Gastrocnemius medialis (tissue), 4 donors: ENCODE results near the gene MPPED2. TPM values are rescaled to one million over a fixed set of nuclear protein-coding genes. Genes with fewer than 3 reads are reported as not detected.

Experiments
- ATAC-seq, 2 donors: fragments of 150-250 bp; one replicate each; pipeline ENCODE4 v1.9.1; 2016
- DNase-seq, 2 donors: peaks; one replicate each; pipeline ENCODE4 v3.0.0-alpha.2; 2019
- H3K27ac ChIP-seq, 4 donors: fragments of 200-600 bp; sonication (generic); 1 replicate in 1 of 4; 2 replicates in 3 of 4; pipeline ENCODE4 v1.5.1; 2016 to 2018; ENCODE audit warnings: mild to moderate bottlenecking in 2 of 4, moderate library complexity in 1 of 4
- H3K27me3 ChIP-seq, 3 donors: fragments of 200-600 bp; sonication (generic) in 2 of 3; 1 replicate in 1 of 3; 2 replicates in 2 of 3; pipeline versions ENCODE4 v1.5.1 to v1.6.0; 2016 to 2019; ENCODE audit warnings: mild to moderate bottlenecking in 1 of 3, moderate library complexity in 1 of 3
- H3K36me3 ChIP-seq, 2 donors: fragments of 200-600 bp; sonication (generic) in 1 of 2; one replicate each; pipeline ENCODE4 v1.5.1; 2017 to 2018
- H3K4me1 ChIP-seq, 2 donors: fragments of 200-600 bp; sonication (generic) in 1 of 2; one replicate each; pipeline ENCODE4 v1.5.1; 2016 to 2017; ENCODE audit warnings: mild to moderate bottlenecking in 2 of 2
- H3K4me3 ChIP-seq, 4 donors: fragments of 200-600 bp; sonication (generic) in 3 of 4; 1 replicate in 1 of 4; 2 replicates in 3 of 4; pipeline ENCODE4 v1.5.1; 2016 to 2019; ENCODE audit warnings: mild to moderate bottlenecking in 2 of 4
- H3K9me3 ChIP-seq, 3 donors: fragments of 200-600 bp; sonication (generic) in 2 of 3; 1 replicate in 1 of 3; 2 replicates in 2 of 3; pipeline ENCODE4 v1.5.1; 2016 to 2019
- CTCF ChIP-seq, 5 experiments: fragments of 450-650 bp in 3 of 5; fragments of 200-600 bp in 2 of 5; sonication (generic) in 2 of 5; IDR thresholded peaks in 4 of 5; conservative IDR thresholded peaks in 1 of 5; 1 replicate in 4 of 5; 2 replicates in 1 of 5; pipeline ENCODE4 v1.5.1; 2016 to 2019; ENCODE audit warnings: antibody characterized with exemption in 5 of 5, mild to moderate bottlenecking in 3 of 5, moderate library complexity in 3 of 5
- POLR2A ChIP-seq, 2 donors: fragments of 450-650 bp; IDR thresholded peaks; one replicate each; pipeline ENCODE4 v1.6.1; 2017; ENCODE audit warnings: antibody characterized with exemption in 2 of 2, mild to moderate bottlenecking in 2 of 2, moderate library complexity in 2 of 2
- in situ Hi-C, 4 donors: fragments of 200-750 bp; cut with MboI; loops; one replicate each; pipeline versions ENCODE4 v1.15.0 to v1.8.0; 2017; ENCODE audit warnings: low sequenced_read_pairs in 4 of 4
- intact Hi-C: fragments of 100-400 bp; cut with DNase I; formaldehyde crosslinking; loops from one replicate; pipeline ENCODE4 v1.15.1; 2023; ENCODE audit warnings: low total_unique reads
- total RNA-seq, 4 donors: library from RNA; depleted of rRNA; stranded (reverse); fragments of >200 nt; gene quantifications; one replicate each; pipeline versions ENCODE4 v1.1.0 to v1.2.3, GENCODE V29; 2016

The MPPED2 gene
- total RNA-seq, 4 donors from 2014 or later, result 0.78 to 4.4 (median 2.2) TPM

GRCh38 chr11:30545507-30545906 lies 40.6 kb downstream of the MPPED2 start:
- no peaks in the 10 kb centered on the region for H3K4me1 ChIP-seq
- H3K4me3 ChIP-seq, result no peak overlapping the region
- H3K27ac ChIP-seq, result no peak overlapping the region
- DNase-seq (no peak), ATAC-seq (no peak)
- TF ChIP-seq POLR2A (IDR thresholded peaks at IDR 0.05) (no peak), CTCF (IDR thresholded peaks at IDR 0.05 in 4 of 5, conservative IDR thresholded peaks at IDR 0.05 in 1 of 5) (no peak)
- in situ Hi-C loops (no loop called here), intact Hi-C loops (no loop called here)
- no peaks in the 10 kb centered on the region for H3K36me3 ChIP-seq
- H3K9me3 ChIP-seq, result no peaks in the 10 kb centered on the region
- H3K27me3 ChIP-seq, result no peaks in the 10 kb centered on the region

GRCh38 chr11:30543066-30543465 lies 43.1 kb downstream of the MPPED2 start:
- TF ChIP-seq CTCF (IDR thresholded peaks at IDR 0.05 in 4 of 5, conservative IDR thresholded peaks at IDR 0.05 in 1 of 5) (no peak), POLR2A (IDR thresholded peaks at IDR 0.05) (no peak)
- Histone ChIP-seq H3K27ac (no peak overlapping the region), H3K4me3 (no peak overlapping the region), H3K9me3 (no peaks in the 10 kb centered on the region), H3K27me3 (no peaks in the 10 kb centered on the region), H3K36me3 (no peaks in the 10 kb centered on the region), H3K4me1 (no peaks in the 10 kb centered on the region)
- in situ Hi-C loops (no loop called here), intact Hi-C loops (no loop called here)
- ATAC-seq (no peak), DNase-seq (no peak)

- TF ChIP-seq POLR2A (IDR thresholded peaks at IDR 0.05), result no peak
- no peak for TF ChIP-seq CTCF (IDR thresholded peaks at IDR 0.05 in 4 of 5, conservative IDR thresholded peaks at IDR 0.05 in 1 of 5)
- Histone ChIP-seq H3K4me3 (no peak overlapping the region), H3K9me3 (no peaks in the 10 kb centered on the region), H3K27ac (no peak overlapping the region), H3K4me1 (no peaks in the 10 kb centered on the region), H3K36me3 (no peaks in the 10 kb centered on the region), H3K27me3 (no peaks in the 10 kb centered on the region)
- no peak for DNase-seq
- in situ Hi-C loops, result no loop called here
- intact Hi-C loops, result no loop called here
- no peak for ATAC-seq
These were observed 45.4 kb downstream of the MPPED2 start for GRCh38 chr11:30540781-30541180.

GRCh38 chr11:30538251-30538650 lies 47.9 kb downstream of the MPPED2 start:
- Histone ChIP-seq H3K4me3 (no peak overlapping the region), H3K27ac (no peak overlapping the region), H3K36me3 (no peaks in the 10 kb centered on the region), H3K27me3 (no peaks in the 10 kb centered on the region), H3K4me1 (peaks cover 0 to 3% of the 10 kb centered on the region in 2 donors), H3K9me3 (no peaks in the 10 kb centered on the region)
- intact Hi-C loops, result no loop called here
- no peak for TF ChIP-seq POLR2A (IDR thresholded peaks at IDR 0.05)
- TF ChIP-seq CTCF (IDR thresholded peaks at IDR 0.05 in 4 of 5, conservative IDR thresholded peaks at IDR 0.05 in 1 of 5), result no peak
- in situ Hi-C loops, result no loop called here
- no peak for DNase-seq
- no peak for ATAC-seq

GRCh38 chr11:30535818-30536217 lies 50.3 kb downstream of the MPPED2 start:
- Histone ChIP-seq H3K27ac (no peak overlapping the region), H3K27me3 (no peaks in the 10 kb centered on the region), H3K36me3 (no peaks in the 10 kb centered on the region), H3K4me1 (peaks cover 0 to 3% of the 10 kb centered on the region in 2 donors), H3K9me3 (no peaks in the 10 kb centered on the region), H3K4me3 (no peak overlapping the region)
- intact Hi-C loops, result no loop called here
- no peak for TF ChIP-seq POLR2A (IDR thresholded peaks at IDR 0.05)
- no peak for TF ChIP-seq CTCF (IDR thresholded peaks at IDR 0.05 in 4 of 5, conservative IDR thresholded peaks at IDR 0.05 in 1 of 5)
- in situ Hi-C loops, result no loop called here
- DNase-seq (no peak), ATAC-seq (no peak)
